HEK293 (cell line): Measurements from ENCODE around the gene DIDO1.

Experiments
- CTCF ChIA-PET: fragments of 350-600 bp; formaldehyde crosslinking; extraction: SDS; loops from one replicate; lab custom pipeline; 2021; ENCODE audit warnings: antibody characterized with exemption; lab: Yijun Ruan, JAX
- POLR2A ChIA-PET: fragments of 300-600 bp; formaldehyde crosslinking; extraction: SDS; loops from one replicate; lab custom pipeline; 2020; ENCODE audit warnings: antibody characterized with exemption, inconsistent platforms; lab: Yijun Ruan, JAX
- H3K27ac ChIP-seq: fragments of 200-500 bp; sonication (Bioruptor generic); 2 replicates; pipeline ENCODE4 v1.5.1; 2014; ENCODE audit warnings: low read depth, low read length, control low read depth, inconsistent platforms; ENCODE audit errors: extremely low read depth
- H3K36me3 ChIP-seq, 2 experiments: fragments of 200-500 bp in 1 of 2; sonication (Bioruptor generic) in 1 of 2; 1 replicate in 1 of 2; 2 replicates in 1 of 2; pipeline ENCODE4 v1.5.1; 2014 to 2017; ENCODE audit warnings: inconsistent platforms in 2 of 2, low read length in 2 of 2; ENCODE audit not compliant: control insufficient read depth in 2 of 2, insufficient read depth in 1 of 2
- H3K4me1 ChIP-seq: fragments of 200-500 bp; sonication (Bioruptor generic); 2 replicates; pipeline ENCODE4 v1.5.1; 2014; ENCODE audit warnings: mild to moderate bottlenecking, low read length, inconsistent platforms; ENCODE audit not compliant: control insufficient read depth, insufficient read depth
- H3K4me3 ChIP-seq: 2 replicates; pipeline ENCODE4 v1.5.1; 2011; ENCODE audit warnings: low read depth, mild to moderate bottlenecking, control low read depth, low read length, moderate library complexity
- H3K9me3 ChIP-seq: fragments of 200-500 bp; sonication (Bioruptor generic); 2 replicates; pipeline ENCODE4 v1.5.1; 2014; ENCODE audit warnings: low read depth, low read length, inconsistent platforms; ENCODE audit not compliant: control insufficient read depth, insufficient read depth
- EGR2 ChIP-seq: fragments of 450-650 bp; formaldehyde crosslinking; IDR thresholded peaks from 2 replicates; pipeline ENCODE4 v1.5.1; 2016; ENCODE audit warnings: low read depth, missing biosample characterization, missing genetic modification characterization
- GLI2 ChIP-seq: fragments of 450-650 bp; formaldehyde crosslinking; IDR thresholded peaks from 2 replicates; pipeline ENCODE4; 2017; ENCODE audit warnings: missing biosample characterization, missing genetic modification characterization, low read depth, borderline replicate concordance
- KLF16 ChIP-seq: fragments of 450-650 bp; formaldehyde crosslinking; IDR thresholded peaks from 2 replicates; pipeline ENCODE4 v1.5.1; 2017; ENCODE audit warnings: missing biosample characterization, missing genetic modification characterization
- MYNN ChIP-seq: fragments of 450-650 bp; formaldehyde crosslinking; IDR thresholded peaks from 2 replicates; pipeline ENCODE4 v1.5.1; 2016; ENCODE audit warnings: missing biosample characterization, missing genetic modification characterization, borderline replicate concordance
- MZF1 ChIP-seq: fragments of 450-650 bp; formaldehyde crosslinking; IDR thresholded peaks from 2 replicates; pipeline ENCODE4 v1.5.1; 2017; ENCODE audit warnings: missing biosample characterization, missing genetic modification characterization, borderline replicate concordance
- OVOL3 ChIP-seq: fragments of 450-650 bp; formaldehyde crosslinking; IDR thresholded peaks from 2 replicates; pipeline ENCODE4 v1.5.1; 2016; ENCODE audit warnings: missing biosample characterization, missing genetic modification characterization
- ZFP3 ChIP-seq: fragments of 450-650 bp; formaldehyde crosslinking; IDR thresholded peaks from 2 replicates; pipeline ENCODE4 v1.5.1; 2016; ENCODE audit warnings: low read depth, missing biosample characterization, missing genetic modification characterization
- ZFP37 ChIP-seq: fragments of 450-650 bp; formaldehyde crosslinking; IDR thresholded peaks from 2 replicates; pipeline ENCODE4 v1.5.1; 2016; ENCODE audit warnings: missing biosample characterization, missing genetic modification characterization
- ZNF121 ChIP-seq: fragments of 450-650 bp; formaldehyde crosslinking; IDR thresholded peaks from 2 replicates; pipeline ENCODE4 v1.5.1; 2016; ENCODE audit warnings: missing biosample characterization, missing genetic modification characterization
- ZNF133 ChIP-seq: fragments of 450-650 bp; formaldehyde crosslinking; IDR thresholded peaks from 2 replicates; pipeline ENCODE4 v1.5.1; 2016; ENCODE audit warnings: missing biosample characterization, missing genetic modification characterization
- ZNF138 ChIP-seq: fragments of 450-650 bp; formaldehyde crosslinking; IDR thresholded peaks from 2 replicates; pipeline ENCODE4 v1.5.1; 2016; ENCODE audit warnings: missing biosample characterization, missing genetic modification characterization, borderline replicate concordance
- ZNF146 ChIP-seq: fragments of 450-650 bp; formaldehyde crosslinking; IDR thresholded peaks from 2 replicates; pipeline ENCODE4 v1.5.1; 2016; ENCODE audit warnings: missing biosample characterization, missing genetic modification characterization
- ZNF169 ChIP-seq: fragments of 450-650 bp; formaldehyde crosslinking; IDR thresholded peaks from 2 replicates; pipeline ENCODE4 v1.5.1; 2016; ENCODE audit warnings: missing biosample characterization, missing genetic modification characterization
- ZNF350 ChIP-seq: fragments of 450-650 bp; formaldehyde crosslinking; IDR thresholded peaks from 2 replicates; pipeline ENCODE4 v1.5.0; 2017; ENCODE audit warnings: missing biosample characterization, mild to moderate bottlenecking, missing genetic modification characterization
- ZNF391 ChIP-seq: fragments of 450-650 bp; formaldehyde crosslinking; IDR thresholded peaks from 2 replicates; pipeline ENCODE4 v1.5.1; 2016; ENCODE audit warnings: low read depth, missing biosample characterization, missing genetic modification characterization, borderline replicate concordance
- ZNF549 ChIP-seq: fragments of 450-650 bp; IDR thresholded peaks from 2 replicates; pipeline ENCODE4 v1.5.1; 2018; ENCODE audit warnings: missing biosample characterization, missing genetic modification characterization, mild to moderate bottlenecking, inconsistent platforms, moderate library complexity
- ZNF560 ChIP-seq: fragments of 450-650 bp; formaldehyde crosslinking; IDR thresholded peaks from 2 replicates; pipeline ENCODE4 v1.5.1; 2017; ENCODE audit warnings: missing biosample characterization, missing genetic modification characterization, borderline replicate concordance
- ZNF561 ChIP-seq: fragments of 450-650 bp; IDR thresholded peaks from 2 replicates; pipeline ENCODE4 v1.5.1; 2018; ENCODE audit warnings: missing biosample characterization, missing genetic modification characterization, borderline replicate concordance
- ZNF610 ChIP-seq: fragments of 450-650 bp; formaldehyde crosslinking; IDR thresholded peaks from 2 replicates; pipeline ENCODE4 v1.5.1; 2016; ENCODE audit warnings: missing biosample characterization, missing genetic modification characterization, borderline replicate concordance
- ZNF624 ChIP-seq: fragments of 450-650 bp; formaldehyde crosslinking; IDR thresholded peaks from 2 replicates; pipeline ENCODE4 v1.5.1; 2017; ENCODE audit warnings: missing biosample characterization, missing genetic modification characterization
- ZNF660 ChIP-seq: fragments of 450-650 bp; IDR thresholded peaks from 2 replicates; pipeline ENCODE4 v1.5.1; 2018; ENCODE audit warnings: missing biosample characterization, mild to moderate bottlenecking, missing genetic modification characterization
- ZNF837 ChIP-seq: fragments of 450-650 bp; formaldehyde crosslinking; IDR thresholded peaks from 2 replicates; pipeline ENCODE4 v1.5.1; 2016; ENCODE audit warnings: missing biosample characterization, missing genetic modification characterization
- ZNF843 ChIP-seq: fragments of 450-650 bp; formaldehyde crosslinking; IDR thresholded peaks from 2 replicates; pipeline ENCODE4 v1.5.1; 2016; ENCODE audit warnings: missing biosample characterization, missing genetic modification characterization
- TF ChIP-seq, protein P1 (sequence below): fragments of 450-650 bp; formaldehyde crosslinking; IDR thresholded peaks from 2 replicates; pipeline ENCODE4 v1.5.1; 2017; ENCODE audit warnings: missing biosample characterization, missing genetic modification characterization
- TF ChIP-seq, protein P2 (sequence below): fragments of 450-650 bp; formaldehyde crosslinking; conservative IDR thresholded peaks from 2 replicates; pipeline ENCODE4 v1.5.1; 2016; ENCODE audit warnings: low read depth, missing biosample characterization, missing genetic modification characterization
- TF ChIP-seq, protein P3 (sequence below): fragments of 450-650 bp; formaldehyde crosslinking; IDR thresholded peaks from 2 replicates; pipeline ENCODE4 v1.5.1; 2017; ENCODE audit warnings: missing biosample characterization, mild to moderate bottlenecking, missing genetic modification characterization, moderate library complexity
- TF ChIP-seq, protein P4 (sequence below): fragments of 450-650 bp; formaldehyde crosslinking; IDR thresholded peaks from 2 replicates; pipeline ENCODE4 v1.5.1; 2017; ENCODE audit warnings: missing biosample characterization, missing genetic modification characterization
- TF ChIP-seq, protein P5 (sequence below): fragments of 450-650 bp; formaldehyde crosslinking; IDR thresholded peaks from 2 replicates; pipeline ENCODE4 v1.5.1; 2017; ENCODE audit warnings: missing biosample characterization, missing genetic modification characterization

The DIDO1 gene

DNA sequence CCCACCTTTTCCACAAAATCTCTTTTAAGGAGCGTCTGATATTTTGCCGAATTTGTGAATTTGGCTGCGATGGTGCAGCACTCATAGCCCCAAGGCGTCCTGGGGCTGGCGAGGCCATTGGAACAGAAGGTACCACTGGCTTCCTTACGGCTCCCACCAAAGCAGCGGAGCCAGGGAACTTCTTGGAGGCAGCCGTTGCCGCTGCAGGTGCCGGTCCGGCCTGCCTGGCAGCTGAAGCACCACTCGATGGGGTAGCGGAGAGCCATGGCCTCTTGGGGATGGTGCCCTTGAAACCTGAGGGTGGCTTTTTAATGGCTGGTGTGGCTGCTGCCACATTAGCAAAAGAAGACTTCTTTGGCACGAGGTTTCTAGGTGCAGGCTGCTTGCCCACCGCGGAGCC lies 29.8 kb downstream of the DIDO1 start:
- Histone ChIP-seq H3K27ac (no peak overlapping the region), H3K9me3 (no peaks in the 10 kb centered on the region), H3K36me3 (peaks cover 9 to 68% of the 10 kb centered on the region in 2 experiments; a peak in 2 of 3 replicates), H3K4me3 (no peak overlapping the region), H3K4me1 (no peaks in the 10 kb centered on the region; the same call in 1 of the 2 replicates)
- CTCF ChIA-PET: interaction anchor here (3.3 kb wide), 1 partner anchor 11 kb away, joined by 15 read pairs; no protein-coding TSS in a partner anchor
- POLR2A ChIA-PET: no interaction called here
- TF ChIP-seq ZNF610 (tag by site-specific recombination): no peak
- no peak for TF ChIP-seq GLI2 (tag by site-specific recombination)
- no peak for TF ChIP-seq ZNF133 (tag by site-specific recombination)
- TF ChIP-seq ZNF837 (tag by site-specific recombination): no peak
- no peak for TF ChIP-seq ZNF843 (tag by site-specific recombination)
- no peak for TF ChIP-seq ZFP37
- no peak for TF ChIP-seq ZNF624 (tag by site-specific recombination)
- TF ChIP-seq ZNF350 (tag by site-specific recombination): no peak
- TF ChIP-seq ZNF138 (tag by site-specific recombination): no peak
- TF ChIP-seq ZNF560: no peak
- no peak for TF ChIP-seq ZNF121
- no peak for TF ChIP-seq ZNF169 (tag by site-specific recombination)
- no peak for TF ChIP-seq ZNF391 (tag by site-specific recombination)
- TF ChIP-seq ZNF561: no peak
- TF ChIP-seq, all 188 proteins: peak for 0

DNA sequence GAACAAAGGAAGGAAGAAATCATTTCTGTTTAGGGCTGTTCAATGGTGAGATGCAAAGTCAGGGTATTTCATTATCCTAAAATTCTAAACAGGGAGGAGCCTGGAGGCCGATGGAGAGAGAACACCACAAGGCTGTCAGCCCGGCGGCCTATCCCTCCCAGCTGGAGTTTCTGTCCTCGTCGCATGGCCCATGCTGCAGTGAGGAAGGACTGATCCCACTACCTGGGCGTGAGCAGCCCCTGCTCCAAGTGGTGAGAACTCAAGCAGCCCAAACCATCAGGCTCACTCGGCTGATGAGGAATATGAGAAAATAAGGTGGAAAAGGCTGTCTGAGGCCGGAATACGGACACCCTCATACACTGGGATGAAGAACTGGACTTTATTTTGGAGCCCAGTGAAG lies 30.8 kb downstream of the DIDO1 start:
- Histone ChIP-seq H3K27ac (no peak overlapping the region), H3K36me3 (peaks cover 9 to 72% of the 10 kb centered on the region in 2 experiments; a peak in 2 of 3 replicates), H3K4me1 (no peaks in the 10 kb centered on the region), H3K9me3 (no peaks in the 10 kb centered on the region), H3K4me3 (no peak overlapping the region)
- ChIA-PET POLR2A (no interaction called here), CTCF (interaction anchor here (1.2 to 2.7 kb wide), 2 partner anchors 12 to 18 kb away, joined by 3 to 14 read pairs; no protein-coding TSS in a partner anchor)
- TF ChIP-seq MZF1 (tag by site-specific recombination) (no peak), ZFP3 (tag by site-specific recombination) (no peak), ZNF660 (tag by site-specific recombination) (no peak), EGR2 (tag by site-specific recombination) (no peak), ZNF549 (tag by site-specific recombination) (no peak), MYNN (tag by site-specific recombination) (no peak), OVOL3 (tag by site-specific recombination) (no peak), KLF16 (tag by site-specific recombination) (no peak), ZNF146 (no peak)
- TF ChIP-seq, protein P1, sequence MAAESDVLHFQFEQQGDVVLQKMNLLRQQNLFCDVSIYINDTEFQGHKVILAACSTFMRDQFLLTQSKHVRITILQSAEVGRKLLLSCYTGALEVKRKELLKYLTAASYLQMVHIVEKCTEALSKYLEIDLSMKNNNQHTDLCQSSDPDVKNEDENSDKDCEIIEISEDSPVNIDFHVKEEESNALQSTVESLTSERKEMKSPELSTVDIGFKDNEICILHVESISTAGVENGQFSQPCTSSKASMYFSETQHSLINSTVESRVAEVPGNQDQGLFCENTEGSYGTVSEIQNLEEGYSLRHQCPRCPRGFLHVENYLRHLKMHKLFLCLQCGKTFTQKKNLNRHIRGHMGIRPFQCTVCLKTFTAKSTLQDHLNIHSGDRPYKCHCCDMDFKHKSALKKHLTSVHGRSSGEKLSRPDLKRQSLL (tag by site-specific recombination): no peak
- TF ChIP-seq, protein P2, sequence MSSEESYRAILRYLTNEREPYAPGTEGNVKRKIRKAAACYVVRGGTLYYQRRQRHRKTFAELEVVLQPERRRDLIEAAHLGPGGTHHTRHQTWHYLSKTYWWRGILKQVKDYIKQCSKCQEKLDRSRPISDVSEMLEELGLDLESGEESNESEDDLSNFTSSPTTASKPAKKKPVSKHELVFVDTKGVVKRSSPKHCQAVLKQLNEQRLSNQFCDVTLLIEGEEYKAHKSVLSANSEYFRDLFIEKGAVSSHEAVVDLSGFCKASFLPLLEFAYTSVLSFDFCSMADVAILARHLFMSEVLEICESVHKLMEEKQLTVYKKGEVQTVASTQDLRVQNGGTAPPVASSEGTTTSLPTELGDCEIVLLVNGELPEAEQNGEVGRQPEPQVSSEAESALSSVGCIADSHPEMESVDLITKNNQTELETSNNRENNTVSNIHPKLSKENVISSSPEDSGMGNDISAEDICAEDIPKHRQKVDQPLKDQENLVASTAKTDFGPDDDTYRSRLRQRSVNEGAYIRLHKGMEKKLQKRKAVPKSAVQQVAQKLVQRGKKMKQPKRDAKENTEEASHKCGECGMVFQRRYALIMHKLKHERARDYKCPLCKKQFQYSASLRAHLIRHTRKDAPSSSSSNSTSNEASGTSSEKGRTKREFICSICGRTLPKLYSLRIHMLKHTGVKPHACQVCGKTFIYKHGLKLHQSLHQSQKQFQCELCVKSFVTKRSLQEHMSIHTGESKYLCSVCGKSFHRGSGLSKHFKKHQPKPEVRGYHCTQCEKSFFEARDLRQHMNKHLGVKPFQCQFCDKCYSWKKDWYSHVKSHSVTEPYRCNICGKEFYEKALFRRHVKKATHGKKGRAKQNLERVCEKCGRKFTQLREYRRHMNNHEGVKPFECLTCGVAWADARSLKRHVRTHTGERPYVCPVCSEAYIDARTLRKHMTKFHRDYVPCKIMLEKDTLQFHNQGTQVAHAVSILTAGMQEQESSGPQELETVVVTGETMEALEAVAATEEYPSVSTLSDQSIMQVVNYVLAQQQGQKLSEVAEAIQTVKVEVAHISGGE: no peak
- TF ChIP-seq, protein P3, sequence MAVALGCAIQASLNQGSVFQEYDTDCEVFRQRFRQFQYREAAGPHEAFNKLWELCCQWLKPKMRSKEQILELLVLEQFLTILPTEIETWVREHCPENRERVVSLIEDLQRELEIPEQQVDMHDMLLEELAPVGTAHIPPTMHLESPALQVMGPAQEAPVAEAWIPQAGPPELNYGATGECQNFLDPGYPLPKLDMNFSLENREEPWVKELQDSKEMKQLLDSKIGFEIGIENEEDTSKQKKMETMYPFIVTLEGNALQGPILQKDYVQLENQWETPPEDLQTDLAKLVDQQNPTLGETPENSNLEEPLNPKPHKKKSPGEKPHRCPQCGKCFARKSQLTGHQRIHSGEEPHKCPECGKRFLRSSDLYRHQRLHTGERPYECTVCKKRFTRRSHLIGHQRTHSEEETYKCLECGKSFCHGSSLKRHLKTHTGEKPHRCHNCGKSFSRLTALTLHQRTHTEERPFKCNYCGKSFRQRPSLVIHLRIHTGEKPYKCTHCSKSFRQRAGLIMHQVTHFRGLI: no peak
- TF ChIP-seq, protein P4, sequence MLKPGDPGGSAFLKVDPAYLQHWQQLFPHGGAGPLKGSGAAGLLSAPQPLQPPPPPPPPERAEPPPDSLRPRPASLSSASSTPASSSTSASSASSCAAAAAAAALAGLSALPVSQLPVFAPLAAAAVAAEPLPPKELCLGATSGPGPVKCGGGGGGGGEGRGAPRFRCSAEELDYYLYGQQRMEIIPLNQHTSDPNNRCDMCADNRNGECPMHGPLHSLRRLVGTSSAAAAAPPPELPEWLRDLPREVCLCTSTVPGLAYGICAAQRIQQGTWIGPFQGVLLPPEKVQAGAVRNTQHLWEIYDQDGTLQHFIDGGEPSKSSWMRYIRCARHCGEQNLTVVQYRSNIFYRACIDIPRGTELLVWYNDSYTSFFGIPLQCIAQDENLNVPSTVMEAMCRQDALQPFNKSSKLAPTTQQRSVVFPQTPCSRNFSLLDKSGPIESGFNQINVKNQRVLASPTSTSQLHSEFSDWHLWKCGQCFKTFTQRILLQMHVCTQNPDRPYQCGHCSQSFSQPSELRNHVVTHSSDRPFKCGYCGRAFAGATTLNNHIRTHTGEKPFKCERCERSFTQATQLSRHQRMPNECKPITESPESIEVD (tag by site-specific recombination): no peak
- TF ChIP-seq, protein P5, sequence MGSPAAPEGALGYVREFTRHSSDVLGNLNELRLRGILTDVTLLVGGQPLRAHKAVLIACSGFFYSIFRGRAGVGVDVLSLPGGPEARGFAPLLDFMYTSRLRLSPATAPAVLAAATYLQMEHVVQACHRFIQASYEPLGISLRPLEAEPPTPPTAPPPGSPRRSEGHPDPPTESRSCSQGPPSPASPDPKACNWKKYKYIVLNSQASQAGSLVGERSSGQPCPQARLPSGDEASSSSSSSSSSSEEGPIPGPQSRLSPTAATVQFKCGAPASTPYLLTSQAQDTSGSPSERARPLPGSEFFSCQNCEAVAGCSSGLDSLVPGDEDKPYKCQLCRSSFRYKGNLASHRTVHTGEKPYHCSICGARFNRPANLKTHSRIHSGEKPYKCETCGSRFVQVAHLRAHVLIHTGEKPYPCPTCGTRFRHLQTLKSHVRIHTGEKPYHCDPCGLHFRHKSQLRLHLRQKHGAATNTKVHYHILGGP (tag by site-specific recombination): no peak
